ENCODE measurements around the gene ZNF574. TPM values are rescaled to one million over a fixed set of nuclear protein-coding genes. Genes with fewer than 3 reads are reported as not detected.

The ZNF574 gene
- total RNA-seq, 1 experiment from 2014 or later = 35.6 TPM

GRCh38 chr19:42037649-42038048 lies 38.3 kb upstream of the ZNF574 start:
- no peak overlapping the region for H3T11ph ChIP-seq (ENCODE audit: low read length)
- H3K4me2 ChIP-seq (ENCODE audit: insufficient read depth, insufficient read length, low read length) = no peak overlapping the region
- WGBS (ENCODE audit: extremely low coverage, insufficient read length, low lambda C conversion rate) = no CpG with 5 or more reads among the region's 5 CpGs
- H4K8ac ChIP-seq (replicated peaks; ENCODE audit: insufficient read length, low read depth, low read length) = no peak overlapping the region
- no peak overlapping the region for H2AFZ ChIP-seq (ENCODE audit: low read length)
- Mint-ChIP-seq H3K27me3 (ENCODE audit: low read depth) (no peaks in the 10 kb centered on the region), H3K27ac (no peak overlapping the region), H3K36me3 (ENCODE audit: insufficient read depth in 1 of 3, low read depth in 3 of 3) (peaks cover 35 to 62% (median 55%) of the 10 kb centered on the region in 3 experiments), H3K4me3 (no peak overlapping the region), H3K9me3 (no peaks in the 10 kb centered on the region), H3K4me1 (peaks cover 16 to 18% of the 10 kb centered on the region in 2 experiments)
- H2BK5ac ChIP-seq (ENCODE audit: insufficient read length, low read length) = no peak overlapping the region
- H3K14ac ChIP-seq (ENCODE audit: insufficient read depth, low read length) = no peak overlapping the region
- H3K9ac ChIP-seq (ENCODE audit: extremely low read depth, insufficient read length, low read length) = no peak overlapping the region
- no peaks in the 10 kb centered on the region for H3K79me2 ChIP-seq (ENCODE audit: insufficient read depth, low read length)
- no peak overlapping the region for H3K4ac ChIP-seq (ENCODE audit: low read depth, low read length)
- H3K18ac ChIP-seq (ENCODE audit: insufficient read length, low read depth, low read length) = no peak overlapping the region
- no peaks in the 10 kb centered on the region for H3K23me2 ChIP-seq (ENCODE audit: insufficient read length, low read depth, low read length, poor library complexity, severe bottlenecking)
- H2BK120ac ChIP-seq (ENCODE audit: low read depth, low read length, poor library complexity, severe bottlenecking) = no peak overlapping the region
- no peak overlapping the region for H2BK20ac ChIP-seq (ENCODE audit: low read depth, low read length, poor library complexity, severe bottlenecking)
- no peak overlapping the region for H2BK15ac ChIP-seq (ENCODE audit: low read depth, low read length)
- H4K20me1 ChIP-seq (ENCODE audit: control insufficient read depth, insufficient read depth, insufficient read length) = no peaks in the 10 kb centered on the region
- H3K23ac ChIP-seq (ENCODE audit: insufficient read length, low read depth, low read length) = no peak overlapping the region
- no peaks in the 10 kb centered on the region for H3K79me1 ChIP-seq (ENCODE audit: insufficient read depth, low read depth, low read length, poor library complexity, severe bottlenecking)
- no peak overlapping the region for H4K91ac ChIP-seq (ENCODE audit: insufficient read length, low read depth, low read length)
- TF ChIP-seq, protein P1, sequence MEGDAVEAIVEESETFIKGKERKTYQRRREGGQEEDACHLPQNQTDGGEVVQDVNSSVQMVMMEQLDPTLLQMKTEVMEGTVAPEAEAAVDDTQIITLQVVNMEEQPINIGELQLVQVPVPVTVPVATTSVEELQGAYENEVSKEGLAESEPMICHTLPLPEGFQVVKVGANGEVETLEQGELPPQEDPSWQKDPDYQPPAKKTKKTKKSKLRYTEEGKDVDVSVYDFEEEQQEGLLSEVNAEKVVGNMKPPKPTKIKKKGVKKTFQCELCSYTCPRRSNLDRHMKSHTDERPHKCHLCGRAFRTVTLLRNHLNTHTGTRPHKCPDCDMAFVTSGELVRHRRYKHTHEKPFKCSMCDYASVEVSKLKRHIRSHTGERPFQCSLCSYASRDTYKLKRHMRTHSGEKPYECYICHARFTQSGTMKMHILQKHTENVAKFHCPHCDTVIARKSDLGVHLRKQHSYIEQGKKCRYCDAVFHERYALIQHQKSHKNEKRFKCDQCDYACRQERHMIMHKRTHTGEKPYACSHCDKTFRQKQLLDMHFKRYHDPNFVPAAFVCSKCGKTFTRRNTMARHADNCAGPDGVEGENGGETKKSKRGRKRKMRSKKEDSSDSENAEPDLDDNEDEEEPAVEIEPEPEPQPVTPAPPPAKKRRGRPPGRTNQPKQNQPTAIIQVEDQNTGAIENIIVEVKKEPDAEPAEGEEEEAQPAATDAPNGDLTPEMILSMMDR (conservative IDR thresholded peaks at IDR 0.05) = no peak
- H3K27ac ChIP-seq (ENCODE audit: insufficient read length, low read depth, low read length) = no peak overlapping the region
- DNase-seq = no peak
- no peaks in the 10 kb centered on the region for H3K9me3 ChIP-seq (ENCODE audit: control insufficient read depth, low read depth, low read length)
- H3K27me3 ChIP-seq (ENCODE audit: insufficient read depth, low read length) = no peaks in the 10 kb centered on the region
- peaks cover 1% of the 10 kb centered on the region; the same call in 1 of the 2 replicates for H3K4me1 ChIP-seq (ENCODE audit: insufficient read depth, low read length)
- H2BK12ac ChIP-seq (ENCODE audit: insufficient read length, low read depth, low read length) = no peak overlapping the region
- H3K56ac ChIP-seq (ENCODE audit: insufficient read length, low read depth, low read length) = no peak overlapping the region
- H2AK5ac ChIP-seq (ENCODE audit: insufficient read length, low read length) = no peak overlapping the region
- H4K5ac ChIP-seq (ENCODE audit: insufficient read length, low read depth, low read length) = no peak overlapping the region

Data from H9 (cell line).